Adrenal gland (tissue), 5 donors: ENCODE measurements around the gene METRNL.

Source experiments
- CTCF ChIP-seq, 6 experiments: fragments of 450-650 bp in 4 of 6; fragments of 200-600 bp in 2 of 6; sonication (generic) in 1 of 6; IDR thresholded peaks; 1 replicate in 5 of 6; 2 replicates in 1 of 6; pipeline versions ENCODE4 v1.5.1 to v1.8.0; 2016 to 2021; ENCODE audit warnings: antibody characterized with exemption in 6 of 6, mild to moderate bottlenecking in 2 of 6, moderate library complexity in 1 of 6
- POLR2A ChIP-seq, 2 donors: fragments of 450-650 bp; IDR thresholded peaks; one replicate each; pipeline ENCODE4 v1.6.1; 2017; ENCODE audit warnings: antibody characterized with exemption in 2 of 2, mild to moderate bottlenecking in 2 of 2, moderate library complexity in 1 of 2
- donor health status: DM: no; HTN: no; CAD: no.

- TF ChIP-seq CTCF (IDR thresholded peaks at IDR 0.05) (no peak), POLR2A (IDR thresholded peaks at IDR 0.05) (no peak)
Measured at GRCh38 chr17:83091257-83092141, 12.1 kb downstream of the METRNL start.
